OCI-LY3 (cell line): ENCODE measurements around the gene PARVA.

Experiments used
- H2AFZ ChIP-seq: fragments of 200-600, 300-600 bp; shearing (Covaris generic); 2 replicates; pipeline ENCODE4 v1.6.0; 2014; ENCODE audit warnings: antibody characterized with exemption, low read depth, low read length
- H3K27ac ChIP-seq: fragments of 200-600, 300-600 bp; sonication (generic); 2 replicates; pipeline ENCODE4 v1.5.1; 2014; ENCODE audit warnings: mild to moderate bottlenecking, low read length, moderate library complexity, mixed read lengths
- H3K27me3 ChIP-seq: fragments of 200-600, 300-600 bp; sonication (generic); 2 replicates; pipeline ENCODE4 v1.6.1; 2014; ENCODE audit warnings: low read depth, low read length, mixed read lengths
- H3K36me3 ChIP-seq: fragments of 200-600, 300-600 bp; sonication (generic); replicated peaks from 2 replicates; pipeline ENCODE3; 2014; ENCODE audit warnings: low read depth, low read length, mixed read lengths
- H3K4me1 ChIP-seq: fragments of 300-600, 200-600 bp; sonication (generic); 2 replicates; pipeline ENCODE4 v1.6.1; 2014; ENCODE audit warnings: low read length, mixed read lengths
- H3K4me2 ChIP-seq: fragments of 200-600, 300-600 bp; sonication (generic); 2 replicates; pipeline ENCODE4 v1.6.1; 2014; ENCODE audit warnings: low read length, mixed read lengths
- H3K4me3 ChIP-seq: fragments of 300-600, 200-600 bp; sonication (generic); 2 replicates; pipeline ENCODE4 v1.5.1; 2014; ENCODE audit warnings: antibody characterized with exemption, mild to moderate bottlenecking, low read length, moderate library complexity
- H3K79me2 ChIP-seq: fragments of 300-600, 200-600 bp; shearing (Covaris generic); 2 replicates; pipeline ENCODE4 v1.6.1; 2014; ENCODE audit warnings: mild to moderate bottlenecking, low read length, mixed read lengths
- H3K9ac ChIP-seq: fragments of 300-600, 200-600 bp; shearing (Covaris generic); 2 replicates; pipeline ENCODE4 v1.6.0; 2014; ENCODE audit warnings: mild to moderate bottlenecking, low read length, moderate library complexity
- H3K9me3 ChIP-seq: fragments of 200-600, 300-600 bp; shearing (Covaris generic); 2 replicates; pipeline ENCODE4 v1.6.1; 2014; ENCODE audit warnings: low read length, mixed read lengths; ENCODE audit not compliant: insufficient read depth
- H4K20me1 ChIP-seq: fragments of 200-600, 300-600 bp; sonication (generic); 2 replicates; pipeline ENCODE4 v1.6.1; 2016; ENCODE audit warnings: low read length, mixed read lengths; ENCODE audit not compliant: insufficient read depth
- EZH2phosphoT487 ChIP-seq: fragments of 200-600 bp; shearing (Covaris generic); IDR thresholded peaks from 2 replicates; pipeline ENCODE4 v1.6.1; 2018; ENCODE audit warnings: antibody characterized with exemption, mixed run types, low read depth
- TF ChIP-seq, protein P1 (sequence below): fragments of 200-600, 300-600 bp; sonication (generic); IDR thresholded peaks from 2 replicates; pipeline ENCODE4 v1.5.1; 2014; ENCODE audit warnings: antibody characterized with exemption, low read length, low read depth

PARVA gene

DNA sequence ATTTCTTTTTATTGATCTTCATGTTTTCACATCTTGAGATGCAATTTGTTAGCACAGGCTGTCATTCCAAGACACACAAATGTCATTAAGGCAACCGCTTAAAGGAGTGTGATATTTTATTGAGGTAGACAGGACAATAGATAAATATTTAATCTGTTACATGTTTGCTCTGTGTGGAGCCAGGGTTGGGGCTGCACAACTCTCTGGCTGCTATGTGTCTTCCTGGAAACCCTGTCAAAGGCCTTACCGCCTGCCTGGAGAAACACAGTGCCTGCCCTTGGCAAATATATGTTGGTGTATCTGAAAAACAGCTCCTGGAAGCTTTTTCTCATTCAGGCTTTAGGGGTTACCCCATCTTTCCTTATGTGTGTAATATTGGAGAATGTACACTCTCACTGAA is 157.2 kb downstream of the PARVA start:
- no peak overlapping the region for H2AFZ ChIP-seq
- peaks cover 65% of the 10 kb centered on the region for H3K27me3 ChIP-seq
- H3K4me1 ChIP-seq, result no peaks in the 10 kb centered on the region
- TF ChIP-seq, protein P1, sequence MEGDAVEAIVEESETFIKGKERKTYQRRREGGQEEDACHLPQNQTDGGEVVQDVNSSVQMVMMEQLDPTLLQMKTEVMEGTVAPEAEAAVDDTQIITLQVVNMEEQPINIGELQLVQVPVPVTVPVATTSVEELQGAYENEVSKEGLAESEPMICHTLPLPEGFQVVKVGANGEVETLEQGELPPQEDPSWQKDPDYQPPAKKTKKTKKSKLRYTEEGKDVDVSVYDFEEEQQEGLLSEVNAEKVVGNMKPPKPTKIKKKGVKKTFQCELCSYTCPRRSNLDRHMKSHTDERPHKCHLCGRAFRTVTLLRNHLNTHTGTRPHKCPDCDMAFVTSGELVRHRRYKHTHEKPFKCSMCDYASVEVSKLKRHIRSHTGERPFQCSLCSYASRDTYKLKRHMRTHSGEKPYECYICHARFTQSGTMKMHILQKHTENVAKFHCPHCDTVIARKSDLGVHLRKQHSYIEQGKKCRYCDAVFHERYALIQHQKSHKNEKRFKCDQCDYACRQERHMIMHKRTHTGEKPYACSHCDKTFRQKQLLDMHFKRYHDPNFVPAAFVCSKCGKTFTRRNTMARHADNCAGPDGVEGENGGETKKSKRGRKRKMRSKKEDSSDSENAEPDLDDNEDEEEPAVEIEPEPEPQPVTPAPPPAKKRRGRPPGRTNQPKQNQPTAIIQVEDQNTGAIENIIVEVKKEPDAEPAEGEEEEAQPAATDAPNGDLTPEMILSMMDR, result no peak
- no peak for TF ChIP-seq EZH2phosphoT487
- no peak overlapping the region for H3K27ac ChIP-seq
- H3K79me2 ChIP-seq, result no peaks in the 10 kb centered on the region
- H3K4me3 ChIP-seq, result no peak overlapping the region
- H4K20me1 ChIP-seq, result no peaks in the 10 kb centered on the region
- H3K9me3 ChIP-seq, result no peaks in the 10 kb centered on the region
- H3K9ac ChIP-seq, result no peak overlapping the region
- no peak overlapping the region for H3K4me2 ChIP-seq
- no peaks in the 10 kb centered on the region for H3K36me3 ChIP-seq

DNA sequence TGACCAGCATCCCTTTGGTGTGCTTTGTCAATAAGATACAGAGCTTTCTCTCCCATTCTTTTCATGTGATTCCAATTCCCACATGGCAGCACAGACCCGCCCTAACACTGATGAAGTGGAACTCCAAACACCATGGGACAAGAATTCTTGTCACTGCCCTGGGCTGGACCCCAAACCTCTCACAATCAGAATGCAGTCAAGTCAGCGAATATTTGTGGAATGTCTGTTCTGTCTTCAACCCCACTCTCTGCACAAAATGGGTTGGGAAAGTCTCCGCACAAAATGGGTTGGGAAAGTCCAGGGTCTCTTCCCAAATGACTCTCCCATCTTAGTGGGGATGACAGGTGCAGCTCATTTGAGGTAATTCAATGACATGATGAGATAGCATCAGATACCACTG is 157.9 kb downstream of the PARVA start:
- no peak overlapping the region for H3K4me3 ChIP-seq
- TF ChIP-seq, protein P1, result no peak
- no peak for TF ChIP-seq EZH2phosphoT487
- no peaks in the 10 kb centered on the region for H3K4me1 ChIP-seq
- no peaks in the 10 kb centered on the region for H3K79me2 ChIP-seq
- no peaks in the 10 kb centered on the region for H3K36me3 ChIP-seq
- H4K20me1 ChIP-seq, result no peaks in the 10 kb centered on the region
- no peak overlapping the region for H3K9ac ChIP-seq
- H2AFZ ChIP-seq, result no peak overlapping the region
- H3K4me2 ChIP-seq, result no peak overlapping the region
- no peaks in the 10 kb centered on the region for H3K9me3 ChIP-seq
- H3K27ac ChIP-seq, result no peak overlapping the region
- peaks cover 65% of the 10 kb centered on the region for H3K27me3 ChIP-seq

DNA sequence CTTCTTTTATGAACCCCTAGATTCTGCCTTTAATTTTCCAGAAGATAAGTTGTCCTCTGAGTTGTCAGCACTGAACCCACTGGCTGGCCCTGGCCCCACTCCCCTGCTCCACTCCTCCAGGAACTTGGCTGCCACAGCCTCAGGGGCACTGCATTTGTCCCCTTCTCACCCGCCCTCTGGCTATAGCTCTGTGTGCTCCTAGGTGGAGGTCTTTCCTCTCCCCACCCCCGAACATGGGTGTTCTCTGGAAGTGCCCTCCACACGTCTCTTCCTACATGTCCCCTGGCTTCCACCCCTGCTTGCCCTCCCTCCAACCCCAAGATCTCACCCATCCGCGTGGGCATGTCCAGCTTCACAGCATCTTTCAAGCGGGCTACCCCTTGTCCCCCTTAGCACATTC is 159.2 kb downstream of the PARVA start:
- Histone ChIP-seq H3K4me3 (no peak overlapping the region), H3K9me3 (no peaks in the 10 kb centered on the region), H3K4me1 (no peaks in the 10 kb centered on the region), H3K36me3 (no peaks in the 10 kb centered on the region), H2AFZ (no peak overlapping the region), H3K4me2 (no peak overlapping the region), H4K20me1 (no peaks in the 10 kb centered on the region), H3K27me3 (peaks cover 53% of the 10 kb centered on the region), H3K9ac (no peak overlapping the region), H3K27ac (no peak overlapping the region), H3K79me2 (no peaks in the 10 kb centered on the region)
- TF ChIP-seq, protein P1, result no peak
- TF ChIP-seq EZH2phosphoT487, result no peak

DNA sequence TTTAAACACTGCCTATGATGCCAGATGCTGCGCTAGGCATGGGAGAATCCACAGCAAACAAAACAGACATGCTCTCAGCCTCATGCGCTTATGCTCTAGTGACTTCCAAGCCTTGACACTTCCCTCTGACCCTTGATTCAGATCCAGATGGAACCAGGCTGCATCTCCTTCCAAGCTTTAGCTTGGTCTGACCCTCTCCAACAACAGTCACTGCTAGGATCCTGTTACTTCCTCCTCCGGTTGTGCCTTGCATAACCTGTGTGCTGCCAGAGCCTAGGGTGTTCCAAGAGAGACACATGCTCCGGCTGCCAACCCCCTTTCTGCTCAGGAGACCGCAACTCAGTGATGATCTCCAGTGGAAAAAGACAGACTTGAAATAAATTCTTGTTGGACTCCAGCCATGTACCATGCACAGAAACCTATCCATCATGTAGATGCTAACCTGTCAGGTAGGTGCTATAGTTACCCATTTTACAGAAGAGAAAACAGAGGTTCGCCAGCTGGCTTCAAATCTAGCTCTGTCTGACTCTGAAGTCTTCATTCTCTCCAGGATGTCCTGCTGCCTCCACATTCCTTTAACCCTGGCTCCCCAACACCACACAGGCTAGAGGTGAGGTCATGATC is 160.5 kb downstream of the PARVA start:
- no peak overlapping the region for H3K4me2 ChIP-seq
- H3K27ac ChIP-seq, result no peak overlapping the region

More for the DNA sequence above, 160.5 kb downstream of the PARVA start:
- no peaks in the 10 kb centered on the region for H4K20me1 ChIP-seq
- H3K9me3 ChIP-seq, result no peaks in the 10 kb centered on the region
- TF ChIP-seq, protein P1, result no peak
- TF ChIP-seq EZH2phosphoT487, result no peak
- no peak overlapping the region for H2AFZ ChIP-seq
- H3K4me1 ChIP-seq, result no peaks in the 10 kb centered on the region
- no peaks in the 10 kb centered on the region for H3K36me3 ChIP-seq
- H3K79me2 ChIP-seq, result no peaks in the 10 kb centered on the region
- H3K9ac ChIP-seq, result no peak overlapping the region
- no peak overlapping the region for H3K4me3 ChIP-seq
- H3K27me3 ChIP-seq, result peaks cover 47% of the 10 kb centered on the region
